ENCODE data around the gene TPSAB1.
"Not testable (repeated sequence)": the region's sequence is repeated elsewhere in the genome, so short reads cannot be mapped to it uniquely, and the experiment has no call there.

The TPSAB1 gene

DNA sequence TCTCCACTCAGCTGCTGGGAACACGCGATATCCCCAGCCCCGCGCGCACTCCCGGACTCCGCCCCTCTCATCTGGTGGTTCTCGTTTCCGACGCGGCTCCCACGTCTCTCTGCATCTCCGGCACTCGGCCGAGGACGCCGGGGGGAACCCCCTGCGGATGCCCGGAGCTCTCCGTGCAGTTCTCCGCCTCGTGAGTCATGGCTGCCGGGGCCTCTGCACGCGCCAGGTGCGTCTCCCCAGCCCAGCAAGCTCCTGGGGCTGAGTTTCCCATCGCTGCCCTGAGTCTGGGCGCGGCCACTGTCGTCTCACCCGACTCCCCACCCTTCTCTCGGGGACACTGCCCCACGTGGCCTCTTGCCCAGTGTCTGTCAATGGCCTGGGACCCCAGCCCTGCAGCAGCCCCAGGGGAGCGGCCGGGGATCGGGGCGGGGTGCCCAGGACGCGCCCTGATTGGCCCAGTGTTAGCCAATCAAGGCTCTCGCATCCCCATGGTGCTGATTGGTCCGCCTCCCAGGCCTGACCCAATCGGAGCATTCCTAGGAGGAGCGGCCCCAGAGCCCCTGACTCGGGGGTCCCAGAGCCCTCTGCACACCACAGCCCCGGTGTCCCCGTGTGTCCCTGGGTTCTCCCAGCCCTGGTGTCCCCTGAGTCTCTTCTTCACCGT is 13.3 kb downstream of the TPSAB1 start:
- not testable (repeated sequence) for DNase-seq

GRCh38 chr16:1254821-1255220 is 14.3 kb downstream of the TPSAB1 start:
- DNase-seq = not testable (repeated sequence)

- DNase-seq = peak; percentile 31
Measured at GRCh38 chr16:1255276-1256122, 15.0 kb downstream of the TPSAB1 start, which contains the start of gene TPSD1. TPSD1 (plus strand) TSS chr16:1256069; CDS start chr16:1256281, 212 bp downstream.

- DNase-seq = not testable (repeated sequence)
Measured at GRCh38 chr16:1256296-1256873, 15.9 kb downstream of the TPSAB1 start.

DNA sequence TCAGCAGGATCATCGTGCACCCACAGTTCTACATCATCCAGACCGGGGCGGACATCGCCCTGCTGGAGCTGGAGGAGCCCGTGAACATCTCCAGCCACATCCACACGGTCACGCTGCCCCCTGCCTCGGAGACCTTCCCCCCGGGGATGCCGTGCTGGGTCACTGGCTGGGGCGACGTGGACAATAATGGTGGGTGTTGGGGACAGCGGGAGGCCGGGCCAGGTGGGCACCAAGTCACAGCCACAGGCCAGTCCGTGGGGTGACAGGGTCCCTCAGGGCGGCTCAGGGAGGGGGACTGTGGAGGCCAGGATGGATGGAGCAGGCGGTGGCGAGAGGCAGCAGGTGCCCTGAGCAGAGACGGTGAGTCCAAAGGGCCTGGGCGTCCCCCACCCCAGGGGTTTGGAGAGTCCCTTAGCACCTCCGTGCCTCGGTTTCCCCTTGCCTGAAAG is 16.4 kb downstream of the TPSAB1 start:
- DNase-seq = no peak

DNA sequence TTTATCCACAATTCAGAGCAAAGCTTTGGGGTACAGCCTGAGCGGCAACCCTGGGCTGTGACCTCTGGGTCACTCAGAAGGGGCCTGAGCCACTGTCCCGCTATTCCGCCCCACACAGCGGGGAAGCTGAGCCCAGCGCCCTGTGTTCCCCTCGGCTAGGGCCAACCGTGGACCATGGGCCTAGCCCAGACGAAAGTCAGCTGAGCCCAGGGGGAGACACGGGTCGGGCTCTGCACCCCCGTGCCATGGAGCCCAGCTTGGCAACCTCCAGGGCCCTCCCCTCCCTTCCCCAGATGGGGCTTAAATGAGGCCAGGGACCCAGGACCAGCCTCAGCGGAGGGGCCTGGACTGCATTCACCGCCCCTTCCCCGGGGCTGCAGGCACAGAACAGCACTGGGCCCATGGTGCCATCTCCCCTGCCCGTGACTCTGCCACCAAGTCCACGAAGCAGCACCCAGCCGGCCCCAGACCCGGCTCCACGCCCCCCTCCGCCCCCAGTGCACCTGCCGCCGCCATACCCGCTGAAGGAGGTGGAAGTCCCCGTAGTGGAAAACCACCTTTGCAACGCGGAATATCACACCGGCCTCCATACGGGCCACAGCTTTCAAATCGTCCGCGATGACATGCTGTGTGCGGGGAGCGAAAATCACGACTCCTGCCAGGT is 17.2 kb downstream of the TPSAB1 start:
- no peak for DNase-seq

DNA sequence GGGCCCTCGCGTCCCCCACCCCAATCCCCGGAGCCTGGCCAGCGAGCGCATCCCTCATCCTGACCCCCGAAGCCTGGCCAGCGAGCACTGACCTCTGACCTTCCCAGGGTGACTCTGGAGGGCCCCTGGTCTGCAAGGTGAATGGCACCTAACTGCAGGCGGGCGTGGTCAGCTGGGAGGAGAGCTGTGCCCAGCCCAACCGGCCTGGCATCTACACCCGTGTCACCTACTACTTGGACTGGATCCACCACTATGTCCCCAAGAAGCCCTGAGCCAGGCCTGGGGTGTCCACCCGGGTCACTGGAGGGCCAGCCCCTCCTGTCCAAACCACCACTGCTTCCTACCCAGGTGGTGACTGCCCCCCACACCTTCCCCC is 17.7 kb downstream of the TPSAB1 start:
- DNase-seq = peak; percentile 28

DNA sequence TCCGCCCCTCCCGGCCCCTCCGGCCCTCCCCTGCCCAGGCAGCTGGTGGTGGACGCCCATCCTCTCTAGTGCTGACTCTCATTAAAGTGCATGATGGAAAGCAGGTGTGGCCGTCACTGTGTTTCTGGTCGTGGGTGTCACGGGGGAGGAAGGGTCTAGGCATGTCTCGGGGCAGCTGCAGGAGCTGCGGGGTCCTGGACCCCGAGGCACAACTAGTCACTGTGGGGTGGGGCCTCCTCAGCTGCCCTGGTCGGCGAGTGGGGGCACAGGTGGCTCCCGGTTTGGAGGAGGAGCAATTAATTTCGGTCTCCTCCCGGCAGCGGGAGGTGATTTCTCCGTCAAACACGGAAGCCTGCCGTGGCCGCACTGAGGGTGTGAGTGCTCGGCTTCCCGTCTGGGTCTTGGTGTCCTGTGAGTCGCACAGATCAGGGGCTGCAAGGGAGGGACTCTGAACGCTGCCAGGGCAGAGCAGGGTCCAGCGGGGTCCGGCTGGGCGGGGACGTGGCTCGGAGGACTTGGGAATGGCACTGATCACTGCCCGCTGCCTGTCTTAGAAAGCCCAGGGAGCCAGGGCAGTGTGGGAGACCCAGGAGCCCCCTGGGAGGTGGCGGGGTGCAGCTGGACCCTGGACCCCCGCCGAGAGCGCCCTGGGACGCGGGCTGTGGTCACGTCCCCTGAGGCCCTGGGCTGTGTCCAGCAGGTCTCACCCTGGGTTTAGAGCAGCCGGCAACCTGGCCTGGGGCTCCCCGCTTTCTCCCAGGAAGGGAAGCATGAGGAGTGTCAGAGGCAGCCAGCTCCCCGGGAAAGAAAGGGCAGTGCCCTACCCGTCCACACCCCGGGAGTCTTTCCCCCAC is 18.6 kb downstream of the TPSAB1 start:
- peak; percentile 44 for DNase-seq

GRCh38 chr16:1259760-1260068 is 19.2 kb downstream of the TPSAB1 start:
- no peak for DNase-seq

- no peak for DNase-seq
Measured at GRCh38 chr16:1260101-1260680, 19.7 kb downstream of the TPSAB1 start.

- DNase-seq = peak; percentile 28
Measured at GRCh38 chr16:1261131-1261892, 20.8 kb downstream of the TPSAB1 start.

DNA sequence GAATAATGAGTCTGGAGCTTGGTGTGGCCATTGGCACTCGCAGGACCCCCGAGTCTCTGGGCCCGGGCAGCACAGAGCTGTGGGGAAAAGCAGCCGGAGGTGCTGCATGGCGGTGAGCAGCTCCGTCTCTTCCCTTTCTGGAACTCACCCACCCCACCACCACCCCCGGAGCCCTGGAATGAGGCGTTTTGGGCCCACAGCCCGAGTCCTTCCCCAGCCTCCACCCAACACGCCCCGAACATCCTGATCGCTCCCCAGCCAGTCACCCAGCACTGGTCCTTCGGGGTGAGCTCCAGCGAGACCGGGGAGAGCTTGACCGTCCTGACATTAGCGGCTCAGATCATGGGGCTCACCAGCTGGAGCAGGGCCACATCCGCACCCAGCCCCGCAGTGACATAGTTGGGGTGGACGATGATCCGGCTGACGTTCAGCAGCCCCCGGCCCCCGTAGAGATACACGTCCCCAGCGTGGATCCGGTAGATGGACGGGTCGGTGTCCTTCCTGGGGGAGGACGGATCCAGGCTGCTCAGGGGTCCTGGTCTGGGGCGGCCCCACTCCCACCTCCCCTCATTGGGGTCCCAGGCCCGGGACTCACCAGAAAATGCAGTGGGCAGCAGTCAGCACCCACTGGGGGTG is 21.8 kb downstream of the TPSAB1 start:
- no peak for DNase-seq

GRCh38 chr16:1262846-1263221 is 22.3 kb downstream of the TPSAB1 start:
- DNase-seq = no peak

DNA sequence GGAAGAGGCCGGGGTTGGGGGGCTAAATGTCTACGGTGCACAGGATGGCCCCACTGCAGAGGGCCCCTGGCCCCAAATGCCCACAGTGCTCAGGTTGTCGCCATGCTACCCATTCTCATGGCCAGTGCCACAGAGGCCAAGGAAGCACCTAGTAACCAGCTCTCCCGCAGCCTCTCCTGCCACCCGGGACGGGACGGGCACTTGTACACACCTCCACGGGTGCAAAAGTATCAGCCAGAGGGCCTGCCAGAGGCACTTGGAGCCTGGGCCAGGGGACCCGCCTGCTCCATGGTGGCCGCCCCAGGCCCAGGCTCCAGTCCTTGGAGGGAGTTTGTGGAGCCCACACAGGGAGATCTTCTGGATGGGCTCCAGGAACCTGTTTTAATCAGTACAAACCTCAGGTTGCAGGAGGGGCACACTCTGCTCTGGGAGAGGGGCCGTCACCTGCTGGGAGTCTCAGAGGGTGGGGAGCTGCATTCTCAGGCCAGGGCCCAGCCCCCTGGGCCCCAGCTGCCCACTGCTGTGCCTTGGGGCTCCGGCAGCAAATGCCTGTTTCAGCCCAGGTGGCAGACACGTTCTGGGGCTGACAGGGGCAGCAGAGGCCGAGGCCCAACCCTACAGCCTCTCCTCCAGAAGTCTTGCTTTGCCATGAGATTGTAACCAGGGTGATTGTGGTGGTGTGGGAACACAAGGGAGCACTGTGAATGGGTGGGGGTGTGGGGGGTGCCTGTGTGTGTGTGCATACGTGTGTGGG is 23.3 kb downstream of the TPSAB1 start:
- no peak for DNase-seq

GRCh38 chr16:1264345-1265089 is 24.0 kb downstream of the TPSAB1 start:
- DNase-seq = no peak

DNA sequence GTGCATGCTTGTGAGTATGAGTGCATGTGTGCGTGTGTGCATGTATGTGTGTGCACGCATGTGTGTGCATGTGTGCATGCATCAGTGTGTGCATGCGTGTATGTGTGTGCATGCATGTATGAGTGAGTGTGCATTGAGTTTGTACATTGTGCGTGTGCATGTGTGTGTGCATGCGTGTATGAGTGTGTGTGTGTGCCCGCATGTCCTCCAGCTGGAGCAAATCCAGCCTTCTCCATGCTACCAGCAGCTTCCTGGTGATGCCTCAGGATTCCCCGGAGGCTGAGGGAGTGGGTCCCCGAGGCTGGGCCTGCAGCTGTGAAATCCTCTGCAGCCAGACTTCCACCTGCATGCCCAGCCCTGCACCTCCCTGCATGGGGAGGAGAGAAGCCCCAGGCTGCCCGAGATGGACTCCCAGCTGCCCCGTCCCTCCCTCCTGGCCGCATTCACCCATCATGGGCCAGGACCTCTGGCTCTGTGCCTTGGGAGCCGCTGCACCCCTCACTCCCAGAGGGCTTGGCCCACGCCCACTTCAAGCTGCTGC is 24.7 kb downstream of the TPSAB1 start:
- DNase-seq = no peak

DNA sequence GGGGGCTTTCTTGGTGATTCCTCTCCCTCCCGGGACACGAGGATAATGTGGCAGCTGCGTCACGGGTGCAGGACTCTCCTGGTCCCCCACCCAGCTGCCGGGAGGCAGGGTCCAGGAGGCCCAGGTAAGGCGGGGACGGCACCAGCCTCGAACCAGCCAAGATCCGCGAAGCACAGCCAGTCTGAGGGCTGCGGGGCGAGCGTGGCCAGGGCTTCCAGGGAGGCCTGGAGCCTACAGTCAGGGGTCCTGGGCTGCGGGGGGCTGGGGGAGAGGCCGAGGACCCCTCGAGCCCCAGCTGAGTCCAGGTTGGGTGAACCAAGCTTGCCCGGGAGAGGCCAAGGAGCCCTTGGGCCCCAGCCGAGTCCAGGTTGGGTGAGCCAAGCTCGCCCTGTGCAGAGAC is 25.3 kb downstream of the TPSAB1 start:
- DNase-seq = no peak

- not testable (repeated sequence) for DNase-seq
Measured at GRCh38 chr16:1269418-1269817, 28.9 kb downstream of the TPSAB1 start.

DNA sequence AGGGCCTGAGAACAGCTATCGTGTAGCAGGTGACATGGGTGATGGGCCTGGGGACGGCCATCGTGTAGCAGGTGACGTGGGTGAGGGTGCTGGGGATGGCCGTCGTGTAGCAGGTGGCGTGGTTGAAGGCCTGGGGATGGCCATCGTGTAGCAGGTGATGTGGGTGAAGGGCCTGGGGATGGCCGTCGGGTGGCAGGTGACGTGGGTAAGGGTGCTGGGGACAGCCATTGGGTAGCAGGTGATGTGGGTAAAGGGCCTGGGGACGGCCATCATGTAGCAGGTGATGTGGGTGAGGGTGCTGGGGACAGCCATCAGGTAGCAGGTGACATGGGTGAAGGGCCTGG is 30.8 kb downstream of the TPSAB1 start:
- DNase-seq = no peak

All from hematopoietic multipotent progenitor cell treated with erythropoietin and hydrocortisone succinate and interleukin-3 and kit ligand, for 6 days (in vitro differentiated cells).